A673 (cell line): Measurements from ENCODE around the gene FUT8. TPM values are rescaled to one million over a fixed set of nuclear protein-coding genes. Genes with fewer than 3 reads are reported as not detected.

Experiments
- BruUV-seq: library from RNA; stranded (reverse); fragments of 400-500 nt; replicated peaks from 2 replicates; lab custom pipeline; 2021; lab: Mats Ljungman, UMichigan
- CTCF ChIA-PET: fragments of 300-600 bp; sonication (Branson Sonifier 250); formaldehyde crosslinking; loops from one replicate; lab custom pipeline; 2022; ENCODE audit warnings: antibody characterized with exemption; lab: Charles Lee
- POLR2A ChIA-PET: fragments of 300-600 bp; sonication (Branson Sonifier 250); formaldehyde crosslinking; loops from one replicate; lab custom pipeline; 2022; ENCODE audit warnings: antibody characterized with exemption; ENCODE audit not compliant: low non-redundant PET; lab: Charles Lee
- DNase-seq: peaks from one replicate; pipeline ENCODE4 v3.0.0-alpha.2; 2015; ENCODE audit warnings: low spot score
- H3K27ac ChIP-seq: fragments of 200-600 bp; sonication (generic); 2 replicates; pipeline ENCODE4 v1.5.1; 2016; ENCODE audit warnings: mixed run types, low read depth, mild to moderate bottlenecking, mixed read lengths, antibody characterized with exemption, low read length; ENCODE audit not compliant: poor library complexity, severe bottlenecking
- H3K27me3 ChIP-seq: fragments of 200-600 bp; sonication (generic); replicated peaks from 2 replicates; pipeline ENCODE4 v1.6.1; 2017; ENCODE audit warnings: mixed run types, low read depth, mild to moderate bottlenecking, mixed read lengths, antibody characterized with exemption, low read length; ENCODE audit not compliant: insufficient read depth, poor library complexity
- H3K36me3 ChIP-seq: fragments of 200-600 bp; sonication (generic); 2 replicates; pipeline ENCODE4 v1.6.1; 2016; ENCODE audit warnings: mixed run types, mild to moderate bottlenecking, mixed read lengths, antibody characterized with exemption, low read length; ENCODE audit not compliant: insufficient read depth, poor library complexity, severe bottlenecking
- H3K4me1 ChIP-seq: fragments of 200-600 bp; sonication (generic); 2 replicates; pipeline ENCODE4 v1.6.1; 2017; ENCODE audit warnings: mixed run types, mild to moderate bottlenecking, mixed read lengths, antibody characterized with exemption, low read length; ENCODE audit not compliant: insufficient read depth, poor library complexity, severe bottlenecking
- H3K4me3 ChIP-seq: fragments of 200-600 bp; sonication (generic); 2 replicates; pipeline ENCODE4 v1.5.1; 2016; ENCODE audit warnings: low read depth, mixed run types, mild to moderate bottlenecking, mixed read lengths, low read length; ENCODE audit not compliant: poor library complexity, severe bottlenecking
- H3K9me3 ChIP-seq: fragments of 200-600 bp; sonication (generic); 2 replicates; pipeline ENCODE4 v1.6.1; 2016; ENCODE audit warnings: mixed run types, low read depth, mild to moderate bottlenecking, mixed read lengths, antibody characterized with exemption, low read length; ENCODE audit not compliant: poor library complexity, severe bottlenecking
- EZH2 ChIP-seq: fragments of 200-600 bp; sonication (generic); IDR thresholded peaks from 2 replicates; pipeline ENCODE4 v1.6.1; 2017; ENCODE audit warnings: borderline replicate concordance, low read depth, mild to moderate bottlenecking, mixed read lengths, antibody characterized with exemption, low read length; ENCODE audit not compliant: poor library complexity, severe bottlenecking
- intact Hi-C: fragments of 100-400 bp; cut with micrococcal nuclease; formaldehyde crosslinking; loops from one replicate; pipeline ENCODE4 v1.10.0; 2022; ENCODE audit not compliant: unreplicated experiment
- total RNA-seq: library from RNA; stranded (reverse); gene quantifications from 2 replicates; pipeline ENCODE4 v1.2.3, GENCODE V29; 2021
- TF ChIP-seq, protein P1 (sequence below): fragments of 300-800, 200-600 bp; sonication (generic); conservative IDR thresholded peaks from 2 replicates; pipeline ENCODE4 v1.5.1; 2017; ENCODE audit warnings: low read depth, mild to moderate bottlenecking, antibody characterized with exemption, low read length, moderate library complexity, mixed read lengths

The FUT8 gene
- total RNA-seq, 1 experiment from 2014 or later: 11.0 TPM

DNA sequence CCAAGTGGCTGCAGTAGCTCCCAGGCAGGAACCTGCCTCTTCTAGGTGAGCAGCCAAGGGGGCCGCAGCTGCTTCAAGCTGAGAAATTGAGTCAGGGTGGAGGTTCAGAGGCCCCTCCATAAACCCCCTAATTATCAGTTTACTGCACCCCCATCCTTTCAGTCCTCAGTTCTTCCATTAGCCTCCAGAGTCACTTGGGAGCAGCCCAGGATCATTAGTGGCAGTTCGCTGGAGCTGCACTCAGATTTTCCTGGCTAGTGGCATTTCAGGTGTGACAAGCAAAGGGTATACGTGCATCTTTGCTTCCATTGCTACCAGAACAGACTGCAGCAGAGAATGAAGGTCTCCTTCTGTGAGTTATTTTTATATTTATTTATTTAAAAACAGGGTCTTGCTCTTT is 358.7 kb downstream of the FUT8 start:
- Histone ChIP-seq H3K27me3 (no peaks in the 10 kb centered on the region), H3K4me1 (no peaks in the 10 kb centered on the region), H3K27ac (no peak overlapping the region), H3K36me3 (no peaks in the 10 kb centered on the region), H3K4me3 (no peak overlapping the region), H3K9me3 (no peaks in the 10 kb centered on the region)
- TF ChIP-seq EZH2: no peak
- TF ChIP-seq, protein P1, sequence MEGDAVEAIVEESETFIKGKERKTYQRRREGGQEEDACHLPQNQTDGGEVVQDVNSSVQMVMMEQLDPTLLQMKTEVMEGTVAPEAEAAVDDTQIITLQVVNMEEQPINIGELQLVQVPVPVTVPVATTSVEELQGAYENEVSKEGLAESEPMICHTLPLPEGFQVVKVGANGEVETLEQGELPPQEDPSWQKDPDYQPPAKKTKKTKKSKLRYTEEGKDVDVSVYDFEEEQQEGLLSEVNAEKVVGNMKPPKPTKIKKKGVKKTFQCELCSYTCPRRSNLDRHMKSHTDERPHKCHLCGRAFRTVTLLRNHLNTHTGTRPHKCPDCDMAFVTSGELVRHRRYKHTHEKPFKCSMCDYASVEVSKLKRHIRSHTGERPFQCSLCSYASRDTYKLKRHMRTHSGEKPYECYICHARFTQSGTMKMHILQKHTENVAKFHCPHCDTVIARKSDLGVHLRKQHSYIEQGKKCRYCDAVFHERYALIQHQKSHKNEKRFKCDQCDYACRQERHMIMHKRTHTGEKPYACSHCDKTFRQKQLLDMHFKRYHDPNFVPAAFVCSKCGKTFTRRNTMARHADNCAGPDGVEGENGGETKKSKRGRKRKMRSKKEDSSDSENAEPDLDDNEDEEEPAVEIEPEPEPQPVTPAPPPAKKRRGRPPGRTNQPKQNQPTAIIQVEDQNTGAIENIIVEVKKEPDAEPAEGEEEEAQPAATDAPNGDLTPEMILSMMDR: no peak
- no TSS peak for BruUV-seq
- no peak for DNase-seq
- intact Hi-C loops: no loop called here
- ChIA-PET POLR2A (no interaction called here), CTCF (no interaction called here)

DNA sequence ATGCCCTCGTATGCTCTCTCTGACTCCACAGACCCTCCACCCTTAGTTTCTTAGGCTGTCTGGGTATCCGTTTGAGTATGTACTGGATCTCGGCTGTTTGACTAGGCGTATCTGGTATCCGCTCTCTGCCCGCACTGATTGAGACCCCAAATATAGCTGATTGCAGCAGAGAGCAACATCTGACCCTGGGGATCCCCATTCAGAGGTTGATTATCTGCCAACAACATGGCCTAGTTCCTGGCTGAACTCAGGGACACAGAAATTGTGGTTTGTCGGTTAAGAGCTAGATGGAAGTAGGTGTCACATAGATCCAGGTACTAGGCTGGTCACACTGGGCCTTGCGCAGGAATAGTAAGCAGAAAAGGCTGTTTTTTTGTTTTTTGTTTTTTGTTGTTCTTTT is 359.9 kb downstream of the FUT8 start:
- CTCF ChIA-PET: interaction anchor here (0.5 kb wide), 1 partner anchor 38 kb away, joined by 3 read pairs; no protein-coding TSS in a partner anchor
- POLR2A ChIA-PET: no interaction called here
- no TSS peak for BruUV-seq

DNA sequence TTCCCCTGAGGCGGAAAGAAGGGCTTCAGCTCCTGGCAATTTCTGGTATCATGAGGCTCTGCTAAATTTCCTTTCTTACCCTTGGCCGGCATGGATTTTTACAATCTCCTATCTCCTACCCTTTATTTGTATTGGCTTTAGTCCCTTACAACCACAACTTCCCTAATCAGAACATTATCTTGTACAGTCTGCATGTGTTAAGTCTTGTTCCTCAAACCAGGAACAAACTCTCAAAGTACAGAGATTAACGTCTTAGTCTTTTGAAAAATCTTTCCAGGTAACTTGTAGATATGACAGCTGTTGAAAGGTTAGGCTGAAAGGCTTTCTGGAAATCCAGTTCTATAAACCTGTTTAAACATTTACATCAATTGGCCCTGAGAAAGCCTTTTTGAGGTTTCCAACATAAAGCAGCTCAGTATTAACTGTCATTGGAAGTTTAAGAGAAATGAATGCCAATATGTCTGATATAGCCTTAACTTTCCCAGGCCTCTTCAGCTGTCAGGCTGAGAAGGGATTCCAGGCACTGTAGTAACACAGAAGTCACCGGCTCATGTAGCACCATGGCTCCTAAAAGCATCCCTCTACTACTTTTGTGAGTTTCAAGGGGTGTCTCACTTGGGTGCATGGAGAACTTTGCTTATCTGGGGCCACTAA is 360.5 kb downstream of the FUT8 start:
- Histone ChIP-seq H3K4me3 (no peak overlapping the region), H3K36me3 (no peaks in the 10 kb centered on the region), H3K27me3 (no peaks in the 10 kb centered on the region), H3K27ac (no peak overlapping the region), H3K9me3 (no peaks in the 10 kb centered on the region), H3K4me1 (no peaks in the 10 kb centered on the region)
- ChIA-PET POLR2A (no interaction called here), CTCF (interaction anchor here (0.5 kb wide), 1 partner anchor 38 kb away, joined by 3 read pairs; no protein-coding TSS in a partner anchor)
- BruUV-seq: no TSS peak
- intact Hi-C loops: no loop called here
- DNase-seq: no peak
- TF ChIP-seq, protein P1: no peak
- no peak for TF ChIP-seq EZH2

More for the DNA sequence above, 359.9 kb downstream of the FUT8 start:
- Histone ChIP-seq H3K9me3 (no peaks in the 10 kb centered on the region), H3K4me3 (no peak overlapping the region), H3K27me3 (no peaks in the 10 kb centered on the region), H3K4me1 (no peaks in the 10 kb centered on the region), H3K27ac (no peak overlapping the region), H3K36me3 (no peaks in the 10 kb centered on the region)
- no peak for DNase-seq
- TF ChIP-seq, protein P1: no peak
- TF ChIP-seq EZH2: no peak
- intact Hi-C loops: no loop called here
